HL-60 (cell line): ENCODE measurements around the gene ABCB9.

Experiments
- DNase-seq, 2 experiments: peaks; one replicate each; pipeline ENCODE4 v3.0.0-alpha.2; 2010 to 2020; ENCODE audit warnings: low read depth in 1 of 2, low spot score in 1 of 2
- H3K27ac ChIP-seq: fragments of 250-450 bp; sonication (Bioruptor Pico); replicated peaks from 2 replicates; pipeline ENCODE4 v1.5.1; 2020; ENCODE audit warnings: mild to moderate bottlenecking, moderate library complexity
- H3K27me3 ChIP-seq: fragments of 250-450 bp; sonication (Bioruptor Pico); 2 replicates; pipeline ENCODE4 v1.5.1; 2021; ENCODE audit warnings: mild to moderate bottlenecking, moderate library complexity; ENCODE audit not compliant: insufficient read depth, poor library complexity, severe bottlenecking
- H3K4me3 ChIP-seq: replicated peaks from 2 replicates; pipeline ENCODE4 v1.5.1; 2011; ENCODE audit warnings: mild to moderate bottlenecking, control low read depth, low read length; ENCODE audit not compliant: insufficient read depth
- GABPA ChIP-seq: IDR thresholded peaks from 2 replicates; pipeline ENCODE4 v1.6.1; 2012; ENCODE audit warnings: low read depth
- POLR2AphosphoS5 ChIP-seq: IDR thresholded peaks from 2 replicates; pipeline ENCODE4 v1.6.1; 2012; ENCODE audit warnings: low read depth
- SPI1 ChIP-seq: IDR thresholded peaks from 2 replicates; pipeline ENCODE4 v1.6.1; 2012; ENCODE audit warnings: low read depth, mild to moderate bottlenecking, borderline replicate concordance
- TF ChIP-seq, protein P1 (sequence below): IDR thresholded peaks from one replicate; pipeline ENCODE4 v1.5.1; 2011; ENCODE audit warnings: low read length, control low read depth, inconsistent platforms; ENCODE audit not compliant: insufficient read depth
- TF ChIP-seq, protein P2 (sequence below): IDR thresholded peaks from 2 replicates; pipeline ENCODE4 v1.6.1; 2012; ENCODE audit warnings: low read depth; ENCODE audit not compliant: insufficient replicate concordance

ABCB9 gene

DNA sequence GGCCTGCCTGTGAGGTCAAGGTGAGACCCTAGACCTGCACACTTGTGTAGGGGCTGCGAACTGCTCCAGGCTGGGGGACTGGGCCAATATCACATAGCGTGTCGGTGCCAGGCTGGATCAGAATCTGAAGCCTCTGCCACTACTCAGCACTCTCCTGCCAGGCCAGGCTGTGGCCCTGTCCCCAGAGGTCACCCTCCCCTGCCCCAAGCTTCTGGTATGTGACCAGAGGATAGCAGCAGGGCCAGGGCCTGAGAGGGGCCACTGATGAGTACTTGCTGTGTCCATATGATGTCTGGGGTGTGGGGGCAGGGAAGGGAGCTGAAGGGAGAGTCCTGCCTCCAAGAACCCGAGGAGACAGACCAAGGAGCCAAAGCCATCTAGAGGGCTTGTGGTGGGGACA lies 32.1 kb upstream of the ABCB9 start:
- TF ChIP-seq POLR2AphosphoS5 (no peak), GABPA (no peak), SPI1 (no peak)
- TF ChIP-seq, protein P1, sequence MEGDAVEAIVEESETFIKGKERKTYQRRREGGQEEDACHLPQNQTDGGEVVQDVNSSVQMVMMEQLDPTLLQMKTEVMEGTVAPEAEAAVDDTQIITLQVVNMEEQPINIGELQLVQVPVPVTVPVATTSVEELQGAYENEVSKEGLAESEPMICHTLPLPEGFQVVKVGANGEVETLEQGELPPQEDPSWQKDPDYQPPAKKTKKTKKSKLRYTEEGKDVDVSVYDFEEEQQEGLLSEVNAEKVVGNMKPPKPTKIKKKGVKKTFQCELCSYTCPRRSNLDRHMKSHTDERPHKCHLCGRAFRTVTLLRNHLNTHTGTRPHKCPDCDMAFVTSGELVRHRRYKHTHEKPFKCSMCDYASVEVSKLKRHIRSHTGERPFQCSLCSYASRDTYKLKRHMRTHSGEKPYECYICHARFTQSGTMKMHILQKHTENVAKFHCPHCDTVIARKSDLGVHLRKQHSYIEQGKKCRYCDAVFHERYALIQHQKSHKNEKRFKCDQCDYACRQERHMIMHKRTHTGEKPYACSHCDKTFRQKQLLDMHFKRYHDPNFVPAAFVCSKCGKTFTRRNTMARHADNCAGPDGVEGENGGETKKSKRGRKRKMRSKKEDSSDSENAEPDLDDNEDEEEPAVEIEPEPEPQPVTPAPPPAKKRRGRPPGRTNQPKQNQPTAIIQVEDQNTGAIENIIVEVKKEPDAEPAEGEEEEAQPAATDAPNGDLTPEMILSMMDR = no peak
- TF ChIP-seq, protein P2, sequence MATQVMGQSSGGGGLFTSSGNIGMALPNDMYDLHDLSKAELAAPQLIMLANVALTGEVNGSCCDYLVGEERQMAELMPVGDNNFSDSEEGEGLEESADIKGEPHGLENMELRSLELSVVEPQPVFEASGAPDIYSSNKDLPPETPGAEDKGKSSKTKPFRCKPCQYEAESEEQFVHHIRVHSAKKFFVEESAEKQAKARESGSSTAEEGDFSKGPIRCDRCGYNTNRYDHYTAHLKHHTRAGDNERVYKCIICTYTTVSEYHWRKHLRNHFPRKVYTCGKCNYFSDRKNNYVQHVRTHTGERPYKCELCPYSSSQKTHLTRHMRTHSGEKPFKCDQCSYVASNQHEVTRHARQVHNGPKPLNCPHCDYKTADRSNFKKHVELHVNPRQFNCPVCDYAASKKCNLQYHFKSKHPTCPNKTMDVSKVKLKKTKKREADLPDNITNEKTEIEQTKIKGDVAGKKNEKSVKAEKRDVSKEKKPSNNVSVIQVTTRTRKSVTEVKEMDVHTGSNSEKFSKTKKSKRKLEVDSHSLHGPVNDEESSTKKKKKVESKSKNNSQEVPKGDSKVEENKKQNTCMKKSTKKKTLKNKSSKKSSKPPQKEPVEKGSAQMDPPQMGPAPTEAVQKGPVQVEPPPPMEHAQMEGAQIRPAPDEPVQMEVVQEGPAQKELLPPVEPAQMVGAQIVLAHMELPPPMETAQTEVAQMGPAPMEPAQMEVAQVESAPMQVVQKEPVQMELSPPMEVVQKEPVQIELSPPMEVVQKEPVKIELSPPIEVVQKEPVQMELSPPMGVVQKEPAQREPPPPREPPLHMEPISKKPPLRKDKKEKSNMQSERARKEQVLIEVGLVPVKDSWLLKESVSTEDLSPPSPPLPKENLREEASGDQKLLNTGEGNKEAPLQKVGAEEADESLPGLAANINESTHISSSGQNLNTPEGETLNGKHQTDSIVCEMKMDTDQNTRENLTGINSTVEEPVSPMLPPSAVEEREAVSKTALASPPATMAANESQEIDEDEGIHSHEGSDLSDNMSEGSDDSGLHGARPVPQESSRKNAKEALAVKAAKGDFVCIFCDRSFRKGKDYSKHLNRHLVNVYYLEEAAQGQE = no peak
- DNase-seq = no peak
- no peak overlapping the region for H3K4me3 ChIP-seq
- H3K27ac ChIP-seq = no peak overlapping the region
- H3K27me3 ChIP-seq = peaks cover 2% of the 10 kb centered on the region

DNA sequence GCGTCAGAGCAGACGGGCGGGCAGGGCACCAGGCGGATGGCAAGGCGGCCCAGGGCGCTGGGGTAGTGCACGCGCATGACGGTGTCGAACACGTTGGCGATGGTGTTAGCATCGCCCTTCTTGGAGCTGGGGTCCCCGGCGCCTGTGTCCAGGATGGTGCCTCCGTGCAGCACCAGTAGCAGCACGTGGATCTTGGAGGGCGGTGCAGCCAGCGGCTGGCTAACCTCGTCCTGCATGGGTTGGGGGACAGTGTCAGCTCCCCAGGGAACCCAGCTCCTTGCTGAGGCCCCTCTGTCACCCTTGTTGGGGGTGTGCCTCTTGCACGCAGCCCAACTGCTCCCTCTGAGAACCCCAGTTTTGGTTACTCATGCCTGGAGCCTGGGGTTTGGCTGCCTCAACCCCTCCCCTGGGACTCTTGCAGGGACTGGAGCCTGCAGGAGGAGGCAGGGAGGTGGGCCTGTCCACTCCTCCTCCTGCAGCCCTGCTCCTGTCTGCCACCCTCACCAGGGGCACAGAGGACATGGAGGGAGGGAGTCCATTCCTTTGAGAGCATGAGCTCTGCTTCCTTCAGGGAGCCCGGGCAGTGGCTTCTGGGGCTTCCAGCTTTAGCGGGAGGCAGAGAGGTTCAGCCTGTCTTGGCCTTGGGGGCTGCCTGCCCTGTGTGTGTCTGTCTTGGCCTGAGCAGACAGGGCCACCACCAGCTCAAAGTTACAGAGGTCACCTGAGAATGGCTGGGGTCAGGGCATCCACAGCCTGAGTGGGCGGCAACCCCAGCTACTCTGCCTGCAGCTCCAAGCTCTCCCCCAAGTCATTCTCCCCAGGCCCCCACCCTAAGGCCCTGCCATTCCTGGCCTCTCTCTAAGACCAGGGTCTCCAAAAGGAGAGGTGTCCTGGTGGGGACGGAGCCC lies 31.3 kb upstream of the ABCB9 start:
- TF ChIP-seq, protein P2 = no peak
- TF ChIP-seq, protein P1 = no peak
- TF ChIP-seq SPI1 (no peak), GABPA (no peak), POLR2AphosphoS5 (no peak)
- no peak overlapping the region for H3K27ac ChIP-seq
- no peak for DNase-seq
- peaks cover 2% of the 10 kb centered on the region for H3K27me3 ChIP-seq
- no peak overlapping the region for H3K4me3 ChIP-seq

DNA sequence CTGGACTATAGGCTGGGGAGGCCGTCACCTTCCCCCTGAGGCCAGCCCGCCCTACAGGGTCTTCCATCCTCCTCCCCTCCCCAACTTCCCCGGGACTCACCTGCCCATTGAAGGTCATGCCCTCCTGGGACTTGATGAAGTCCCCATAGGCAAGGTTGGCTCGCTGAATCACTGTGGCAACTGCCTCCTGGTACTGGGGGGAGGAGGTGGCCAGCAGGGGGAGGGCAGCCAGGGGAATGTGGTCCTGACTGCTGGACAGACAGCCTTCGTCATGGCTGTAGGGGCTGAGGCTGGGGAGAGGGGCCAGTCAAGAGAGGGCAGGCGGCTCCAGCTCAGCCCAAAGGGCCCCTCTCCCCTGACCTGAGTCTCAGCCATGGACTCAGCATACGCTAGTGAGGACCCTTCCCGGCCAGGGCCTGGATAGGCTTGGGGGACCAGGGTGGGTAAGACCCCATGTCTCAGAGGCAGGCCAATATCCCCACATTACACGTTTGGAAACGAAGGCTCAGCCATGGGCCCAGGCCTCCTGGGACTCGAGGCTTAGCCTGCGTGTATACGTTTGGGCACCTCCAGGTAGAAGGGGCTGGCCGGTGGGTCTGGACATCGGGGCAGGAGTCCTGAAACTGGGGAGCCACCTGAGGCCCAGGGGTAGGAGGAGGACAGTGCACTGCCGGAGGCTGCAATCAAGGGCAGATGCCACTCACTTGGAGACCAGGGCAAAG lies 30.5 kb upstream of the ABCB9 start:
- Histone ChIP-seq H3K4me3 (no peak overlapping the region), H3K27me3 (peaks cover 2% of the 10 kb centered on the region), H3K27ac (no peak overlapping the region)
- TF ChIP-seq SPI1 (no peak), POLR2AphosphoS5 (no peak), GABPA (no peak)
- TF ChIP-seq, protein P2 = no peak
- TF ChIP-seq, protein P1 = no peak
- no peak for DNase-seq
